Aorta (tissue), 5 donors: ENCODE results near the gene U2AF2. TPM values are rescaled to one million over a fixed set of nuclear protein-coding genes. Genes with fewer than 3 reads are reported as not detected.

Experiments
- ATAC-seq: fragments of 200-7000 bp; cut with Tn5 transposase; one replicate; pipeline ENCODE4 v1.9.1; 2022; ENCODE audit warnings: moderate library complexity; ENCODE audit not compliant: low FRiP score
- DNase-seq, 2 donors: peaks; one replicate each; pipeline ENCODE4 v3.0.0-alpha.2; 2020
- H3K27ac ChIP-seq, 2 donors: one replicate each; pipeline ENCODE4 v1.5.1; 2013; ENCODE audit warnings: low read length in 2 of 2, mild to moderate bottlenecking in 2 of 2, moderate library complexity in 2 of 2, control low read depth in 1 of 2, inconsistent platforms in 1 of 2, low read depth in 1 of 2
- H3K27me3 ChIP-seq, 2 donors: one replicate each; pipeline ENCODE4 v1.6.1; 2013; ENCODE audit warnings: control low read depth in 1 of 2, low read length in 1 of 2, mild to moderate bottlenecking in 1 of 2, moderate library complexity in 1 of 2; ENCODE audit not compliant: insufficient read depth in 2 of 2, control insufficient read depth in 1 of 2
- H3K36me3 ChIP-seq, 2 donors: one replicate each; pipeline ENCODE4 v1.6.1; 2013; ENCODE audit warnings: control low read depth in 1 of 2, low read length in 1 of 2, mild to moderate bottlenecking in 1 of 2; ENCODE audit not compliant: insufficient read depth in 2 of 2, control insufficient read depth in 1 of 2
- H3K4me1 ChIP-seq, 2 donors: one replicate each; pipeline ENCODE4 v1.6.1; 2013; ENCODE audit warnings: low read length in 2 of 2, control low read depth in 1 of 2, mild to moderate bottlenecking in 1 of 2, moderate library complexity in 1 of 2; ENCODE audit not compliant: insufficient read depth in 2 of 2, control insufficient read depth in 1 of 2
- H3K4me3 ChIP-seq, 2 donors: one replicate each; pipeline ENCODE4 v1.5.1; 2013; ENCODE audit warnings: low read length in 2 of 2, control low read depth in 1 of 2, mild to moderate bottlenecking in 1 of 2
- H3K9me3 ChIP-seq: one replicate; pipeline ENCODE4 v1.6.1; 2013; ENCODE audit warnings: mild to moderate bottlenecking, low read length; ENCODE audit not compliant: control insufficient read depth
- WGBS, 2 donors: extraction: QIAGEN DNeasy Blood & Tissue Kit; methylation state at CpG; one replicate each; pipeline ENCODE4 v1.1.7; 2013; 5-methylcytosine and 5-hydroxymethylcytosine counted together
- intact Hi-C, 2 donors: fragments of 100-400 bp; cut with DNase I; formaldehyde crosslinking; loops; one replicate each; pipeline versions ENCODE4 v1.14.2 to v1.15.0; 2022
- polyA plus RNA-seq, 2 donors: library from polyadenylated mRNA; stranded (reverse); fragments of 200-250 nt; gene quantifications; one replicate each; pipeline ENCODE4 v1.2.3, GENCODE V29; 2013
- total RNA-seq, 2 donors: library from RNA; stranded (reverse); fragmentation: NEBNext Ultra II Directional; extraction: Animal tissue kit (Norgen Biotek cat#: 25700); gene quantifications; one replicate each; pipeline ENCODE4 v1.2.1, GENCODE V29; 2021
- donor health status: healthy with polysubstance abuse.
- donor health status: Bipolar disorder and iron deficiency.
- donor health status: DM: no; HTN: no; CAD: no.
- donor health status: DM: no; HTN: no; CAD: no.
- donor health status: DM: yes; HTN: yes; CAD: no.

Gene U2AF2
- total and polyA plus RNA-seq, 4 donors = 40.6 to 129 (median 89.5) TPM

GRCh38 chr19:55640043-55640576 is 14.7 kb upstream of the U2AF2 start:
- no peaks in the 10 kb centered on the region for H3K36me3 ChIP-seq
- H3K27ac ChIP-seq = peak overlapping the region in 1 of 2 donors; percentile 50
- H3K4me1 ChIP-seq = peaks cover 0 to 3% of the 10 kb centered on the region in 2 donors
- 6% methylated on average over 26 to 38 of the region's 38 CpGs for WGBS, 2 donors
- ATAC-seq (peak; percentile 50), DNase-seq (peak; percentile 82 to 91)
- H3K27me3 ChIP-seq = no peaks in the 10 kb centered on the region
- peak overlapping the region; percentile 66 to 89 for H3K4me3 ChIP-seq
- intact Hi-C loops = no loop called here
- H3K9me3 ChIP-seq = no peaks in the 10 kb centered on the region

DNA sequence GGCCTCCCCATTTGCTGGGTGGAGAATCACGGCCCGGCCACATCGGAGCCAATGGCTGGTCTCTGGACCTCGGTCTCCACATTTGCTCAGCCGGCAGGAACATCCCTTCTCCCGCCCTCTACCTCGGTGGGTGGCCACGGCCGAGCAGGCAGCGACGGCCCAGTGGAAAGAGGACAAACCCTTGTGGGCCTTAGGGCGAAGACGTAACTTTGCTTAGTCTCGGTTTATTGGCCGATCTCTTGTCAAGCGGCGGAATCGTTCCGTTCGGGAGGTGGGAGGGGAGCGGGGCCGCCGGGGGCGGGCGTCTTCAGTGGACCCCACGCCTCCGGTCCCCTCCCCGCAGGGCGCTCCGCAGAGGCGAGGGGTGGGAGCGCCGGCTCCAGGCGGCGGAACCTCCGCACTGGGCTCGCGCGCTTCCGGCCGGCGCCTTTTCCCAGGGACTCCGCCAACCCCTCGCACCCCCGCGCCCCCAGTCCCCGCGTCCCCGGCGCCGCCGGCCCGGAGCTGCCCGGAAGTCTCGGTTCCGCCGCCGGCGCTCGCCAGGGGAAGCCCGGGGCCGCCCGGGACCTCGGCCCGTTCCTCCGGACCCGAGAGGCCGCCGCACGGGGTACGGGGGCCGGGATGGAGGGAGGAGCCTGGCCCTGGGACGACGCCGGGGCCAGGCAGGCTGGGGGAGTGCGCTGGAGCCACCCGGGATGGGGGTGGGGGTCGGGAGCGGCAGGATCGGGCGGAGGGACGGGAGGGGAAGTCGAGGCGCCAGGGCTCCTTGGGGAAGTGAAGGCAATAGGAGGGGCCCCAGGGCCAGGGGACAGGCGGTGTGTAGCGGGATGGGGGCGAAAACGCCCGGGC is 14.0 kb upstream of the U2AF2 start, which contains the start of gene ZNF580:
Gene ZNF580, plus strand, starts transcription at position 426 of the 849 bp plus-strand sequence. CDS start 1,507 bp downstream, outside the sequence.
- ATAC-seq (peak; percentile 82), DNase-seq (peak; percentile 78 to 90)
- no peaks in the 10 kb centered on the region for H3K36me3 ChIP-seq
- H3K27ac ChIP-seq = peak within 1 kb of the TSS; percentile 58 to 59
- intact Hi-C loops = no loop called here
- 1% methylated on average over 65 to 89 of the region's 89 CpGs for WGBS, 2 donors
- H3K9me3 ChIP-seq = no peaks in the 10 kb centered on the region
- H3K27me3 ChIP-seq = no peaks in the 10 kb centered on the region
- H3K4me3 ChIP-seq = peak within 1 kb of the TSS; percentile 66 to 89
- peaks cover 0 to 3% of the 10 kb centered on the region in 2 donors for H3K4me1 ChIP-seq

DNA sequence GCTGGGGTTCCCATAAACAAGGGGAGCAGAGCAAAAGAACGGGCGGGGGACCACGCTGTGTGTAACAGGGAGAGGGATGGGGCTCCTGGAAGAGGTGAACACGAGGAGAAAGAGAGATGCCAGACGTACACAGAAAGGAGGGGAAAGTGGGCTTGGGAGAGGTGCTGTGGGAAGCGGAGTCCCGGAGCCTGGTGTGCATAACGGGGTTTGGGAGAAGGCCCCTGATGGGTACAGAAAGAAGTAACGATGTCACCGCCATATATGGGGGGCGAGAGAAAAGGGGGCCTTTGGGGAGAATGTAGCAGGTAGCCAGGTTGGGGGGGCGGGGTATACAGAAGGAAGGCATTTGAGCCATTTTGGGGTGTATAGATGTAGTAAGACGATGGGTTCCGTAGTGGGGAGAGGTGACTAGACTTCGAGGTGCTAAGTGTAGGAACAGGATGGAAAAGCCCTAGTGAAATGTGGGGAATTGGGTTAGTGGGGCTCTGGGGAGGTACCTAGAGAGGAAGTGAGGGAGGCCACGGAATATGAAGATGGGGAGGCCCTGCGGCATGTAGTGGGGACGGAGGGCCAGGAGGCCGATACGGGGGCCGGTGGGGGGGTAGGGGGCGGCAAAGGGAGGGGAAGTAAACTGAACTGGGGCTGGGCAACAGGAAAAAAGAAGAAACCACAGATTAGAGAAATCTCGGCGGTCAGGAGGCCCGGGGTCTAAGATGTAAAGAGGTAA is 13.2 kb upstream of the U2AF2 start:
- 1% methylated on average over 25 of the region's 25 CpGs for WGBS, 2 donors
- H3K27me3 ChIP-seq = no peaks in the 10 kb centered on the region
- H3K27ac ChIP-seq = peak overlapping the region; percentile 58 to 59
- no peak for ATAC-seq
- peak in 1 of 2 donors; percentile 44 for DNase-seq
- H3K4me1 ChIP-seq = peaks cover 0 to 3% of the 10 kb centered on the region in 2 donors
- no peaks in the 10 kb centered on the region for H3K9me3 ChIP-seq
- peak overlapping the region; percentile 66 to 89 for H3K4me3 ChIP-seq
- intact Hi-C loops = no loop called here
- no peaks in the 10 kb centered on the region for H3K36me3 ChIP-seq

DNA sequence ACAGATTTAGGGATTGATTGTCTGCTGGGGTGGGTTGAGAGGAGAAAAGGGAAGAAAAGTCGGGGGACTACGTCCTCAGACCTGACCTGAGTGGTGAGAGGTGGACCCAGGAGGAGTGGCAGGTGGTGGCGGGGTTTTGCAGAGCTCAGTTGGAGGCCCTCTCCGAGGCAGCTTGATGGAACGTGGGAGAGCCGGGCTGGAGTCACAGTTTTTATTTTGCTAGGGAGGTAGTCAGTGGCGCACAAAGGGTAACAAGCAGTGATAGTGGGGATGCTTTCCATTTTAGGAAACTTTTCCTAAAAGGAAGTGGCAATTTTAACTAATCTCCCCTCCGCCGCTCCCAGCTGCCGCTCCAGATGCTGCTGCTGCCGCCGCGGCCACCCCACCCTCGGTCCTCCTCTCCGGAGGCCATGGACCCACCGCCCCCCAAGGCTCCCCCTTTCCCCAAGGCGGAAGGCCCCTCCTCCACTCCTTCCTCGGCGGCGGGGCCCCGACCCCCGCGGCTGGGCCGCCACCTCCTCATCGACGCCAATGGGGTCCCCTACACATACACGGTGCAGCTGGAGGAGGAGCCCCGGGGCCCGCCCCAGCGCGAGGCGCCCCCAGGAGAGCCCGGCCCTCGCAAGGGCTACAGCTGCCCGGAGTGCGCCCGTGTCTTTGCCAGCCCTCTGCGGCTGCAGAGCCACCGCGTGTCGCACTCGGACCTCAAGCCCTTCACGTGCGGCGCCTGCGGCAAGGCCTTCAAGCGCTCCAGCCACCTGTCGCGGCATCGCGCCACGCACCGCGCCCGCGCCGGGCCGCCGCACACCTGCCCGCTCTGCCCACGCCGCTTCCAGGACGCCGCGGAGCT is 12.5 kb upstream of the U2AF2 start:
- ATAC-seq (peak; percentile 8), DNase-seq (peak; percentile 66 to 80)
- Histone ChIP-seq H3K27me3 (no peaks in the 10 kb centered on the region), H3K36me3 (no peaks in the 10 kb centered on the region), H3K4me3 (peak overlapping the region; percentile 7 to 66), H3K27ac (peak overlapping the region; percentile 10 to 34), H3K4me1 (peaks cover 0 to 3% of the 10 kb centered on the region in 2 donors), H3K9me3 (no peaks in the 10 kb centered on the region)
- WGBS, 2 donors = 0 to 1% methylated on average over 48 to 65 of the region's 65 CpGs
- intact Hi-C loops = no loop called here

GRCh38 chr19:55643003-55643886 is 11.6 kb upstream of the U2AF2 start, which contains the start of gene ZNF581:
TSS of gene ZNF581 (plus strand) at chr19:55643649. CDS start at chr19:55644572, 923 bp downstream.
- H3K27ac ChIP-seq = peak within 1 kb of the TSS; percentile 10 to 83
- no peaks in the 10 kb centered on the region for H3K27me3 ChIP-seq
- intact Hi-C loops = no loop called here
- H3K4me1 ChIP-seq = peaks cover 0 to 3% of the 10 kb centered on the region in 2 donors
- H3K36me3 ChIP-seq = no peaks in the 10 kb centered on the region
- no peaks in the 10 kb centered on the region for H3K9me3 ChIP-seq
- ATAC-seq (peak; percentile 78), DNase-seq (peak; percentile 84 to 89)
- WGBS, 2 donors = 1% methylated on average over 49 to 56 of the region's 56 CpGs
- H3K4me3 ChIP-seq = peak within 1 kb of the TSS; percentile 74 to 97

DNA sequence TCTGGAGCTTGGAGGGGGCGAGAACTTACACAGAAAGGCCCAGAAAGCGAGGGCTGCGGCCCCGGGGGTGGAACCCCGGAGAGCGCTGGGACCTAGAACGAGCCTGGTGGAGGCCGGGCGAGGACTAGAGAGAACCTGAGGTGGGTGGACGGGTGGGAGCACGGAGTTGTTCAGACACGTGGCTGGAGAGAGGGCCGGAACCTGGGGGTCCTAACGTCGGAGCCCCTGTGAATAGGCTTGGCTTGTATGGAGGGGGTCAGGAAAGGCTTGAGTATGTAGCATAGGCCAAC is 11.0 kb upstream of the U2AF2 start:
- Histone ChIP-seq H3K4me3 (peak overlapping the region; percentile 74 to 97), H3K9me3 (no peaks in the 10 kb centered on the region), H3K27ac (no peak overlapping the region), H3K36me3 (no peaks in the 10 kb centered on the region), H3K27me3 (no peaks in the 10 kb centered on the region), H3K4me1 (peaks cover 0 to 3% of the 10 kb centered on the region in 2 donors)
- intact Hi-C loops = no loop called here
- DNase-seq = no peak
- no peak for ATAC-seq
- 0 to 1% methylated on average over 15 of the region's 15 CpGs for WGBS, 2 donors

DNA sequence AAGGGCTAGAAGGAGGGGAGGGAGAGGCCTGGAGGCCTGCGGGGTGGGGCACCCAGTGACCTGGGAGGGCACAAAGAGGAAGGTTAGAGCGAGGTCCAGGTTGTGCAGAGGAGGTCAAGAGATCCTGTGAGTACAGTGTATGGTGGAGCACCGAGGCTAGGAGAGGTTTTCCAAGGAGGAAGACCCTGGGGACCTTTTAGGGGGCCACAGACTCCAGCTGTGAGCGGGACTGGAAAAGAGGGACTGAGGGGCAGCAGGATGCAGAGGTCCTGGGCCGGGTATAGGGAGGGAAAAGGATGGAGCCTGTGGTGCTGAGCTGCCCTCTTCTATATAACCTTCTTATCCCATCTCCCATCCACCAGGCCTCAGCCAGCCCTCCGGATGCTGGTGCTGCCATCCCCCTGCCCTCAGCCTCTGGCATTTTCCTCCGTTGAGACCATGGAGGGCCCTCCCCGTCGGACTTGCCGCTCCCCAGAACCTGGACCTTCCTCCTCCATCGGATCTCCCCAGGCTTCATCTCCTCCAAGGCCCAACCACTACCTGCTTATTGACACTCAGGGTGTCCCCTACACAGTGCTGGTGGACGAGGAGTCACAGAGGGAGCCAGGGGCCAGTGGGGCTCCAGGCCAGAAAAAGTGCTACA is 10.5 kb upstream of the U2AF2 start:
- Histone ChIP-seq H3K36me3 (no peaks in the 10 kb centered on the region), H3K27ac (no peak overlapping the region), H3K4me1 (peaks cover 0 to 3% of the 10 kb centered on the region in 2 donors), H3K4me3 (peak overlapping the region; percentile 74 to 97), H3K9me3 (no peaks in the 10 kb centered on the region), H3K27me3 (no peaks in the 10 kb centered on the region)
- 45 to 48% methylated on average over 11 to 12 of the region's 12 CpGs for WGBS, 2 donors
- ATAC-seq = no peak
- intact Hi-C loops = no loop called here
- DNase-seq = peak in 1 of 2 donors; percentile 46
